H1 (cell line): Measurements from ENCODE around the gene GBP7. TPM values are rescaled to one million over a fixed set of nuclear protein-coding genes. Genes with fewer than 3 reads are reported as not detected.

Experiments
- CTCF ChIA-PET: fragments of 300-600 bp; sonication (Branson Sonifier 250); formaldehyde crosslinking; loops from one replicate; lab custom pipeline; 2021; ENCODE audit not compliant: partially characterized antibody; lab: Charles Lee
- POLR2A ChIA-PET: fragments of 300-600 bp; sonication (Branson Sonifier 250); formaldehyde crosslinking; loops from one replicate; lab custom pipeline; 2021; ENCODE audit warnings: inconsistent platforms; ENCODE audit not compliant: partially characterized antibody; lab: Charles Lee
- DNase-seq, 2 experiments: peaks; one replicate each; pipeline versions ENCODE4 v3.0.0 to v3.0.0-alpha.2; 2010 to 2022; ENCODE audit warnings: low spot score in 2 of 2, low read depth in 1 of 2, mixed read lengths in 1 of 2
- FAIRE-seq: peaks from 2 replicates; lab custom pipeline; 2011; peaks lifted over from hg19 to GRCh38; lab: Jason Lieb, UNC
- H2AFZ ChIP-seq: 2 replicates; pipeline ENCODE4 v1.8.1; 2012; ENCODE audit warnings: low read length, inconsistent platforms
- H2AK5ac ChIP-seq: 2 replicates; pipeline ENCODE4 v1.6.1; 2013; ENCODE audit warnings: low read depth, low read length
- H2BK120ac ChIP-seq: replicated peaks from 2 replicates; pipeline ENCODE3; 2013; ENCODE audit warnings: low read depth, low read length, inconsistent platforms
- H2BK12ac ChIP-seq: 2 replicates; pipeline ENCODE4 v1.6.1; 2013; ENCODE audit warnings: low read depth, low read length
- H2BK15ac ChIP-seq: 2 replicates; pipeline ENCODE4 v1.6.1; 2013; ENCODE audit warnings: low read length
- H2BK20ac ChIP-seq: 2 replicates; pipeline ENCODE4 v1.6.1; 2013; ENCODE audit warnings: low read length
- H2BK5ac ChIP-seq: 2 replicates; pipeline ENCODE4 v1.6.1; 2013; ENCODE audit warnings: low read depth, low read length
- H3K14ac ChIP-seq: 2 replicates; pipeline ENCODE4 v1.6.1; 2013; ENCODE audit warnings: inconsistent platforms; ENCODE audit not compliant: insufficient read length
- H3K18ac ChIP-seq: 2 replicates; pipeline ENCODE4 v1.6.1; 2013; ENCODE audit warnings: low read length; ENCODE audit errors: extremely low read depth
- H3K23ac ChIP-seq: 2 replicates; pipeline ENCODE4 v1.6.1; 2013; ENCODE audit warnings: inconsistent platforms; ENCODE audit not compliant: insufficient read length
- H3K23me2 ChIP-seq: 2 replicates; pipeline ENCODE4 v1.6.1; 2013; ENCODE audit warnings: low read depth, low read length
- H3K27ac ChIP-seq: 2 replicates; pipeline ENCODE4 v1.6.1; 2011; ENCODE audit warnings: low read depth, low read length, inconsistent platforms
- H3K27me3 ChIP-seq, 4 experiments: replicated peaks in 1 of 4; 1 replicate in 1 of 4; 2 replicates in 3 of 4; pipeline versions ENCODE4 v1.6.1 to v1.8.1; 2011 to 2013; ENCODE audit warnings: low read length in 3 of 4, mild to moderate bottlenecking in 3 of 4, inconsistent platforms in 2 of 4, mixed read lengths in 2 of 4, moderate library complexity in 1 of 4; ENCODE audit not compliant: control insufficient read depth in 3 of 4, insufficient read depth in 3 of 4; ENCODE audit errors: extremely low read depth in 1 of 4
- H3K36me3 ChIP-seq, 4 experiments: 2 replicates each; pipeline versions ENCODE4 v1.6.1 to v1.8.1; 2011 to 2013; ENCODE audit warnings: mild to moderate bottlenecking in 4 of 4, low read length in 3 of 4, moderate library complexity in 2 of 4, control low read depth in 1 of 4, inconsistent platforms in 1 of 4; ENCODE audit not compliant: insufficient read depth in 4 of 4, control insufficient read depth in 2 of 4
- H3K4ac ChIP-seq: replicated peaks from 2 replicates; pipeline ENCODE3; 2013; ENCODE audit warnings: low read length, low read depth, mixed read lengths, inconsistent platforms; ENCODE audit not compliant: insufficient read length
- H3K4me1 ChIP-seq, 4 experiments: replicated peaks in 1 of 4; 1 replicate in 1 of 4; 2 replicates in 3 of 4; pipeline versions ENCODE4 v1.6.1 to v1.8.1; 2011 to 2013; ENCODE audit warnings: low read length in 3 of 4, inconsistent platforms in 2 of 4, mixed read lengths in 1 of 4; ENCODE audit not compliant: insufficient read depth in 4 of 4, control insufficient read depth in 3 of 4
- H3K4me2 ChIP-seq, 2 experiments: 2 replicates each; pipeline versions ENCODE4 v1.6.1 to v1.8.1; 2011 to 2013; ENCODE audit warnings: low read depth in 2 of 2, low read length in 2 of 2, control low read depth in 1 of 2, inconsistent platforms in 1 of 2, mild to moderate bottlenecking in 1 of 2; ENCODE audit not compliant: insufficient read depth in 1 of 2
- H3K4me3 ChIP-seq, 4 experiments: fragments of 200-600, 300-600 bp in 1 of 4; sonication (generic), shearing (Covaris generic), sonication (Bioruptor Twin) in 1 of 4; 2 replicates each; pipeline versions ENCODE4 v1.5.1 to v1.8.1; 2011 to 2016; ENCODE audit warnings: low read length in 4 of 4, low read depth in 3 of 4, control low read depth in 2 of 4, inconsistent platforms in 2 of 4, mild to moderate bottlenecking in 2 of 4, mixed read lengths in 1 of 4, moderate library complexity in 1 of 4; ENCODE audit not compliant: insufficient read depth in 2 of 4; ENCODE audit errors: extremely low read depth in 1 of 4
- H3K56ac ChIP-seq: replicated peaks from 2 replicates; pipeline ENCODE3; 2013; ENCODE audit warnings: low read depth, mild to moderate bottlenecking, mixed read lengths, low read length, inconsistent platforms; ENCODE audit not compliant: insufficient read length
- H3K79me1 ChIP-seq: 2 replicates; pipeline ENCODE4 v1.6.1; 2013; ENCODE audit warnings: low read depth, low read length, control low read depth
- H3K79me2 ChIP-seq, 2 experiments: 2 replicates each; pipeline versions ENCODE4 v1.6.1 to v1.8.1; 2012 to 2013; ENCODE audit warnings: low read length in 2 of 2, mild to moderate bottlenecking in 2 of 2, inconsistent platforms in 1 of 2; ENCODE audit not compliant: insufficient read depth in 2 of 2, control insufficient read depth in 1 of 2
- H3K9ac ChIP-seq, 4 experiments: replicated peaks in 1 of 4; 1 replicate in 1 of 4; 2 replicates in 3 of 4; pipeline versions ENCODE4 v1.6.1 to v1.8.1; 2011 to 2013; ENCODE audit warnings: low read depth in 3 of 4, low read length in 3 of 4, control low read depth in 2 of 4, mild to moderate bottlenecking in 2 of 4, moderate library complexity in 2 of 4, inconsistent platforms in 1 of 4; ENCODE audit errors: extremely low read depth in 1 of 4
- H3K9me3 ChIP-seq, 2 experiments: 2 replicates each; pipeline versions ENCODE4 v1.6.1 to v1.8.1; 2012 to 2013; ENCODE audit warnings: mild to moderate bottlenecking in 2 of 2, moderate library complexity in 2 of 2, control low read depth in 1 of 2, inconsistent platforms in 1 of 2, low read depth in 1 of 2, low read length in 1 of 2, mixed read lengths in 1 of 2; ENCODE audit not compliant: insufficient read depth in 2 of 2
- H4K20me1 ChIP-seq, 2 experiments: replicated peaks in 1 of 2; 2 replicates each; pipeline versions ENCODE3 to v1.8.1; 2011 to 2013; ENCODE audit warnings: inconsistent platforms in 2 of 2, low read length in 2 of 2, mild to moderate bottlenecking in 1 of 2; ENCODE audit not compliant: insufficient read depth in 2 of 2, control insufficient read depth in 1 of 2
- H4K5ac ChIP-seq: 2 replicates; pipeline ENCODE4 v1.6.1; 2013; ENCODE audit warnings: low read length, low read depth, mixed read lengths, inconsistent platforms; ENCODE audit not compliant: insufficient read length
- H4K8ac ChIP-seq: 2 replicates; pipeline ENCODE4 v1.8.0; 2013; ENCODE audit warnings: mild to moderate bottlenecking, moderate library complexity, low read length, inconsistent platforms; ENCODE audit not compliant: insufficient read depth; ENCODE audit errors: extremely low read depth
- H4K91ac ChIP-seq: replicated peaks from 2 replicates; pipeline ENCODE3; 2013; ENCODE audit warnings: low read length, mixed read lengths, inconsistent platforms; ENCODE audit not compliant: insufficient read length
- GTF2F1 ChIP-seq: IDR thresholded peaks from 2 replicates; pipeline ENCODE4 v1.6.1; 2012; ENCODE audit warnings: low read depth, low read length, improper control_type of control experiment, borderline replicate concordance
- WGBS, 2 experiments: shearing (Covaris generic) in 1 of 2; methylation state at CpG; one replicate each; pipeline versions ENCODE4 v1.1.6 to v1.1.7; 2013 to 2015; ENCODE audit warnings: low lambda C conversion rate in 2 of 2, mixed read lengths in 2 of 2, inconsistent platforms in 1 of 2, low coverage in 1 of 2, missing lambda C conversion rate in 1 of 2; ENCODE audit not compliant: insufficient replicate concordance in 2 of 2, insufficient coverage in 1 of 2, insufficient read length in 1 of 2; ENCODE audit errors: extremely low coverage in 1 of 2, missing lambda C conversion rate in 1 of 2; 5-methylcytosine and 5-hydroxymethylcytosine counted together
- polyA plus RNA-seq, 7 experiments: library from polyadenylated mRNA; depleted of rRNA in 3 of 7; stranded (reverse) in 5 of 7; unstranded in 2 of 7; fragments of >200 nt in 5 of 7; fragments of 200-250 nt in 2 of 7; gene quantifications; 1 replicate in 5 of 7; 2 replicates in 1 of 7; 4 replicates in 1 of 7; pipeline versions ENCODE4 v1.2.1 to v1.2.3, GENCODE V29; 2011 to 2013; ENCODE audit warnings: missing spikeins in 2 of 7, mixed read lengths in 2 of 7
- total RNA-seq: library from RNA; stranded (reverse); fragmentation: NEBNext Ultra II Directional; extraction: Animal tissue kit (Norgen Biotek cat#: 25700); gene quantifications from 2 replicates; pipeline ENCODE4 v1.2.1, GENCODE V29; 2021
- TF ChIP-seq, protein P1 (sequence below): IDR thresholded peaks from 2 replicates; pipeline ENCODE4 v1.6.1; 2011; ENCODE audit warnings: low read length, improper control_type of control experiment

Gene GBP7
- total and polyA plus RNA-seq, 2 of the 8 experiments (the other 6 are each of a cell fraction or from before 2014, with no cell fraction given) = not detected

DNA sequence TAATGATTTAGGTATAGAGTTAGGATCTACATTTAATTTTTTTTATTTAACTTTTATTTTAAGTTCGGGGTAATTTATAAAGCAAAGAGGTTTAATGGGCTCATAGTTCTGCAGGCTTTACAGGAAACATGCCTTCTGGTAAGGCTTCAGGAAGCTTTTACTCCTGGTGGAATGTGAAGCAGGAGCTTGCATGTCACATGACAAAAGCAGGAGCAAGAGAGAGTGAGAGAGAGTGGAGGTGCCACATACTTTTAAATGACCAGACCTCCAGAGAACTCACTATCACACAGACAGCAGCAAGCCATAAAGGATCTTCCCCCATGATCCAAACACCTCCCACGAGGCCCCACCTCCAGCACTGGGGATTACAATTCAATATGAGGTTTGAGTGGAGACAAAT is 32.3 kb downstream of the GBP7 start:
- no peak overlapping the region for H2BK12ac ChIP-seq
- no peaks in the 10 kb centered on the region for H3K9me3 ChIP-seq
- H2AFZ ChIP-seq = peak overlapping the region; percentile 85

More for the DNA sequence above, 32.3 kb downstream of the GBP7 start:
- Histone ChIP-seq H3K27ac (no peak overlapping the region), H3K4ac (no peak overlapping the region), H2BK15ac (no peak overlapping the region), H3K36me3 (no peaks in the 10 kb centered on the region), H3K56ac (no peak overlapping the region), H3K27me3 (no peaks in the 10 kb centered on the region), H3K4me1 (no peaks in the 10 kb centered on the region), H3K9ac (no peak overlapping the region), H4K91ac (no peak overlapping the region), H4K20me1 (no peaks in the 10 kb centered on the region), H2BK20ac (no peak overlapping the region), H3K14ac (no peak overlapping the region), H2BK5ac (no peak overlapping the region), H3K4me3 (no peak overlapping the region), H3K23ac (no peak overlapping the region), H3K79me2 (no peaks in the 10 kb centered on the region), H3K18ac (no peak overlapping the region), H2BK120ac (no peak overlapping the region), H2AK5ac (no peak overlapping the region), H3K79me1 (no peaks in the 10 kb centered on the region), H3K4me2 (no peak overlapping the region), H4K8ac (no peak overlapping the region), H3K23me2 (no peaks in the 10 kb centered on the region), H4K5ac (no peak overlapping the region)
- CTCF ChIA-PET = interaction anchor here (1.0 kb wide), 1 partner anchor 9 kb away, joined by 3 read pairs; no protein-coding TSS in a partner anchor
- WGBS, 2 experiments = 86% methylated on average over 2 of the region's 2 CpGs; no CpG with 5 or more reads in 1 of the 2 experiments
- FAIRE-seq = no peak
- no peak for TF ChIP-seq GTF2F1
- TF ChIP-seq, protein P1, sequence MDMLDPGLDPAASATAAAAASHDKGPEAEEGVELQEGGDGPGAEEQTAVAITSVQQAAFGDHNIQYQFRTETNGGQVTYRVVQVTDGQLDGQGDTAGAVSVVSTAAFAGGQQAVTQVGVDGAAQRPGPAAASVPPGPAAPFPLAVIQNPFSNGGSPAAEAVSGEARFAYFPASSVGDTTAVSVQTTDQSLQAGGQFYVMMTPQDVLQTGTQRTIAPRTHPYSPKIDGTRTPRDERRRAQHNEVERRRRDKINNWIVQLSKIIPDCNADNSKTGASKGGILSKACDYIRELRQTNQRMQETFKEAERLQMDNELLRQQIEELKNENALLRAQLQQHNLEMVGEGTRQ = peak; percentile 54
- DNase-seq = no peak
- POLR2A ChIA-PET = no interaction called here
